CD14-positive monocyte (primary cell): ENCODE measurements around the gene PDE4B. TPM values are rescaled to one million over a fixed set of nuclear protein-coding genes. Genes with fewer than 3 reads are reported as not detected.

ENCODE experiments used
- DNase-seq, 3 donors: peaks; one replicate each; pipeline ENCODE4 v3.0.0-alpha.2; 2011 to 2022
- H2AFZ ChIP-seq: 2 replicates; pipeline ENCODE4 v1.6.0; 2012; ENCODE audit warnings: mild to moderate bottlenecking, low read depth, low read length, inconsistent platforms; ENCODE audit not compliant: insufficient read depth, poor library complexity, severe bottlenecking
- H3K27ac ChIP-seq, 2 donors: 1 replicate in 1 of 2; 2 replicates in 1 of 2; pipeline ENCODE4 v1.5.1; 2012 to 2013; ENCODE audit warnings: low read length in 2 of 2, control low read depth in 1 of 2, inconsistent platforms in 1 of 2, low read depth in 1 of 2, mild to moderate bottlenecking in 1 of 2
- H3K27me3 ChIP-seq, 2 donors: one replicate each; pipeline versions ENCODE4 v1.6.0 to v1.6.1; 2011 to 2013; ENCODE audit warnings: low read length in 2 of 2; ENCODE audit not compliant: control insufficient read depth in 2 of 2, insufficient read depth in 2 of 2
- H3K36me3 ChIP-seq, 2 donors: replicated peaks in 1 of 2; 1 replicate in 1 of 2; 2 replicates in 1 of 2; pipeline versions ENCODE4 v1.5.1 to v1.6.1; 2012 to 2013; ENCODE audit warnings: low read length in 2 of 2, control low read depth in 1 of 2, inconsistent platforms in 1 of 2, mild to moderate bottlenecking in 1 of 2; ENCODE audit not compliant: insufficient read depth in 2 of 2, control insufficient read depth in 1 of 2
- H3K4me1 ChIP-seq, 2 donors: 1 replicate in 1 of 2; 2 replicates in 1 of 2; pipeline versions ENCODE4 v1.5.1 to v1.6.1; 2012 to 2013; ENCODE audit warnings: low read length in 2 of 2, control low read depth in 1 of 2, inconsistent platforms in 1 of 2, mild to moderate bottlenecking in 1 of 2, moderate library complexity in 1 of 2; ENCODE audit not compliant: insufficient read depth in 2 of 2, control insufficient read depth in 1 of 2
- H3K4me2 ChIP-seq: replicated peaks from 2 replicates; pipeline ENCODE3; 2012; ENCODE audit warnings: low read length, moderate library complexity, mild to moderate bottlenecking; ENCODE audit not compliant: poor library complexity, severe bottlenecking; ENCODE audit errors: extremely low read depth
- H3K4me3 ChIP-seq, 3 experiments: fragments of 200-600 bp in 1 of 3; sonication (generic) in 1 of 3; replicated peaks in 1 of 3; 1 replicate in 2 of 3; 2 replicates in 1 of 3; pipeline ENCODE4 v1.5.1; 2011 to 2013; ENCODE audit warnings: low read length in 3 of 3, mild to moderate bottlenecking in 3 of 3, control low read depth in 2 of 3, low read depth in 2 of 3, inconsistent platforms in 1 of 3, moderate library complexity in 1 of 3
- H3K79me2 ChIP-seq: 2 replicates; pipeline ENCODE4 v1.6.0; 2012; ENCODE audit warnings: mild to moderate bottlenecking, control low read depth, inconsistent platforms, low read length, moderate library complexity; ENCODE audit not compliant: insufficient read depth
- H3K9ac ChIP-seq: 2 replicates; pipeline ENCODE4 v1.6.0; 2017; ENCODE audit warnings: low read length, mild to moderate bottlenecking; ENCODE audit not compliant: insufficient read depth, poor library complexity, severe bottlenecking
- H3K9me3 ChIP-seq, 2 donors: replicated peaks in 1 of 2; 1 replicate in 1 of 2; 2 replicates in 1 of 2; pipeline versions ENCODE4 v1.5.1 to v1.6.1; 2012 to 2013; ENCODE audit warnings: low read length in 2 of 2, control low read depth in 1 of 2; ENCODE audit not compliant: control insufficient read depth in 1 of 2, insufficient read depth in 1 of 2
- H4K20me1 ChIP-seq: 2 replicates; pipeline ENCODE4 v1.6.0; 2012; ENCODE audit warnings: mild to moderate bottlenecking, low read length, control low read depth, moderate library complexity; ENCODE audit not compliant: insufficient read depth
- H3K27ac Mint-ChIP-seq, 7 donors: one replicate each; pipeline ENCODE4 v1.8.0; 2020; ENCODE audit warnings: mild to moderate bottlenecking in 7 of 7, mixed read lengths in 7 of 7, moderate library complexity in 6 of 7, inconsistent platforms in 2 of 7
- H3K27me3 Mint-ChIP-seq, 3 donors: one replicate each; pipeline ENCODE4 v1.8.0; 2021 to 2022; ENCODE audit warnings: low read depth in 3 of 3, mild to moderate bottlenecking in 3 of 3, mixed read lengths in 3 of 3, moderate library complexity in 3 of 3, inconsistent platforms in 1 of 3
- H3K36me3 Mint-ChIP-seq, 2 donors: one replicate each; pipeline ENCODE4 v1.8.0; 2020; ENCODE audit warnings: mixed read lengths in 2 of 2, inconsistent platforms in 1 of 2, mild to moderate bottlenecking in 1 of 2
- H3K4me1 Mint-ChIP-seq: one replicate; pipeline ENCODE4 v1.8.0; 2020; ENCODE audit warnings: mild to moderate bottlenecking, mixed read lengths
- H3K4me3 Mint-ChIP-seq, 2 donors: one replicate each; pipeline ENCODE4 v1.8.0; 2020; ENCODE audit warnings: mild to moderate bottlenecking in 2 of 2, mixed read lengths in 2 of 2, moderate library complexity in 1 of 2
- H3K9me3 Mint-ChIP-seq, 7 donors: one replicate each; pipeline ENCODE4 v1.8.0; 2020 to 2022; ENCODE audit warnings: mixed read lengths in 7 of 7, mild to moderate bottlenecking in 6 of 7, moderate library complexity in 6 of 7, inconsistent platforms in 2 of 7
- WGBS: methylation state at CpG from one replicate; pipeline ENCODE4 v1.1.5; 2013; ENCODE audit warnings: missing lambda C conversion rate; ENCODE audit not compliant: insufficient coverage; 5-methylcytosine and 5-hydroxymethylcytosine counted together
- intact Hi-C, 2 donors: fragments of 100-400 bp; cut with micrococcal nuclease; formaldehyde crosslinking; loops; one replicate each; pipeline versions ENCODE4 v1.15.0 to v1.15.1; 2023
- polyA plus RNA-seq, 3 donors: library from polyadenylated mRNA; depleted of rRNA in 1 of 3; unstranded in 2 of 3; stranded (reverse) in 1 of 3; fragments of 300-500 nt in 2 of 3; fragments of >200 nt in 1 of 3; fragmentation: Illumina TruSeq in 2 of 3; gene quantifications; 1 replicate in 2 of 3; 2 replicates in 1 of 3; pipeline ENCODE4 v1.2.3, GENCODE V29; 2012 to 2021
- TF ChIP-seq, protein P1 (sequence below): fragments of 200-600 bp; IDR thresholded peaks from one replicate; pipeline ENCODE4 v1.8.0; 2022; ENCODE audit warnings: antibody characterized with exemption, mild to moderate bottlenecking

PDE4B gene
- polyA plus RNA-seq, 3 donors, result 17.2 to 52.8 (median 25.2) TPM

DNA sequence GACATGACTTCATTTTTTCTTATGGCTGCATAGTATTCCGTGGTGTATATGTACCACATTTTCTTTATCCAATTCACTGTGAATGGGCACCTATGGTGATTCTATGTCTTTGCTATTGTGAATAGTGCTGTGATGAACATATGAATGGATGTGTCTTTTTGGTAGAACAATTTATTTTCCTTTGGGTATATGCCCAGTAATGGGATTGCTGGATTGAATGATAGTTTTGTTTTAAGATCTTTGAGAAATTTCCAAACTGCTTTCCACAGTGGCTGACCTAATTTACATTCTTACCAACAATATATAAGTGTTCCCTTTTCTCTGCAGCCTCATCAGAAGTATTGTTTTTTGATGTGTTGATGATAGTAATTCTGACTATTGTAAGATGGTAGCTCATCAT lies 379.6 kb downstream of the PDE4B start:
- Histone ChIP-seq H3K4me1 (no peaks in the 10 kb centered on the region), H3K27ac (no peak overlapping the region), H3K9ac (no peak overlapping the region), H4K20me1 (no peaks in the 10 kb centered on the region), H3K79me2 (no peaks in the 10 kb centered on the region), H3K4me2 (no peak overlapping the region), H3K4me3 (no peak overlapping the region), H3K27me3 (peaks cover 0 to 2% of the 10 kb centered on the region in 2 donors), H3K9me3 (no peaks in the 10 kb centered on the region), H3K36me3 (no peaks in the 10 kb centered on the region), H2AFZ (no peak overlapping the region)
- Mint-ChIP-seq H3K36me3 (no peaks in the 10 kb centered on the region), H3K4me1 (peaks cover 1% of the 10 kb centered on the region), H3K9me3 (peaks cover 0 to 3% (median 0%) of the 10 kb centered on the region in 7 donors), H3K27ac (no peak overlapping the region), H3K4me3 (no peak overlapping the region), H3K27me3 (no peaks in the 10 kb centered on the region)
- TF ChIP-seq, protein P1, sequence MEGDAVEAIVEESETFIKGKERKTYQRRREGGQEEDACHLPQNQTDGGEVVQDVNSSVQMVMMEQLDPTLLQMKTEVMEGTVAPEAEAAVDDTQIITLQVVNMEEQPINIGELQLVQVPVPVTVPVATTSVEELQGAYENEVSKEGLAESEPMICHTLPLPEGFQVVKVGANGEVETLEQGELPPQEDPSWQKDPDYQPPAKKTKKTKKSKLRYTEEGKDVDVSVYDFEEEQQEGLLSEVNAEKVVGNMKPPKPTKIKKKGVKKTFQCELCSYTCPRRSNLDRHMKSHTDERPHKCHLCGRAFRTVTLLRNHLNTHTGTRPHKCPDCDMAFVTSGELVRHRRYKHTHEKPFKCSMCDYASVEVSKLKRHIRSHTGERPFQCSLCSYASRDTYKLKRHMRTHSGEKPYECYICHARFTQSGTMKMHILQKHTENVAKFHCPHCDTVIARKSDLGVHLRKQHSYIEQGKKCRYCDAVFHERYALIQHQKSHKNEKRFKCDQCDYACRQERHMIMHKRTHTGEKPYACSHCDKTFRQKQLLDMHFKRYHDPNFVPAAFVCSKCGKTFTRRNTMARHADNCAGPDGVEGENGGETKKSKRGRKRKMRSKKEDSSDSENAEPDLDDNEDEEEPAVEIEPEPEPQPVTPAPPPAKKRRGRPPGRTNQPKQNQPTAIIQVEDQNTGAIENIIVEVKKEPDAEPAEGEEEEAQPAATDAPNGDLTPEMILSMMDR, result no peak
- no peak for DNase-seq
- intact Hi-C loops, result no loop called here
- WGBS, result no CpG with 5 or more reads among the region's 1 CpG

DNA sequence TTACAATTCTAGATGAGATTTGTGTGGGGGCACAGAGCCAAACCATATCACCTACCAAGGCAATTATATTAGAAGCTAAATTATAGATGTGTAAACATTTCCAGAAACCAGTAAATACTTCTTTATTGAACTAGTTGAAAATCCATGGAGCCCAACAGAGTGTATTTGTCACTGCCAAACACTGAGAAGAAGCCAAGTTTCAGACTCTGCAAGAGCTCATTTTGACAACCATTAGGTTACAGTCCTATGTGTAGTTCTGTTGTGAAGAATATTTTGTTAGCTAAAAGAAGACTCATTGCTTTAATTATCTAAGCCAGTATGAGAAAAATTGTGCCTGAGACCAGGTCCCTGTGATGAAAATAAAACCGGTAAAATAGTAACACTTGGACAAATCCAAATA lies 382.4 kb downstream of the PDE4B start:
- peaks cover 0 to 3% (median 0%) of the 10 kb centered on the region in 7 donors for H3K9me3 Mint-ChIP-seq
- TF ChIP-seq, protein P1, result no peak
- no peaks in the 10 kb centered on the region for H3K4me1 ChIP-seq
- H3K4me3 ChIP-seq, result no peak overlapping the region
- no peak overlapping the region for H2AFZ ChIP-seq
- H3K9me3 ChIP-seq, result no peaks in the 10 kb centered on the region
- H4K20me1 ChIP-seq, result no peaks in the 10 kb centered on the region
- no peaks in the 10 kb centered on the region for H3K27me3 ChIP-seq
- no peaks in the 10 kb centered on the region for H3K79me2 ChIP-seq
- no peak overlapping the region for H3K4me2 ChIP-seq
- no CpG with 5 or more reads among the region's 1 CpG for WGBS
- no peak overlapping the region for H3K4me3 Mint-ChIP-seq
- no peak for DNase-seq
- H3K36me3 ChIP-seq, result no peaks in the 10 kb centered on the region
- H3K27ac ChIP-seq, result no peak overlapping the region
- H3K36me3 Mint-ChIP-seq, result no peaks in the 10 kb centered on the region
- no peak overlapping the region for H3K27ac Mint-ChIP-seq
- H3K27me3 Mint-ChIP-seq, result no peaks in the 10 kb centered on the region
- no peak overlapping the region for H3K9ac ChIP-seq
- intact Hi-C loops, result no loop called here
- H3K4me1 Mint-ChIP-seq, result peaks cover 1% of the 10 kb centered on the region
